ENCODE results near the gene SBF2.

SBF2 gene

DNA sequence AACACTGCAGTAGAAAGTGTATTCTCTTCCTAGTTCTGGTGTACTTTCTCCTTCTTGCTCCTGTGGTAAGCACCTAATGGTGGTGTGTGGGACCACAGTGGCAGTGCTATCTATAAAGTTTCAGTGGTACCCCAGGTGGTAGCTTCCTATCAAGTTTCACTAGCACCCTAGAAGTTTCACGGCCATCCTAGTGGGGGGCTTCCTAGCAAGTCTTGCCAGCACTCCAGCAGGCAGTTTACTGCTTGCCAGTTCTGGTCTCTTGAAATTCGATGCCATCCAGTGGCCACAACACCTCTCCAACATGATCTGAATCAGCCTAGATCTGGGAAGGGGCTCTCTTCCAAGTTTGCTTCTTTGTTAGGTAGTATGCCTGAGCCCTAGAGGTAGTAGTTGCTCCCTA is 400.5 kb downstream of the SBF2 start:
- no peak overlapping the region for H3K4me2 ChIP-seq (ENCODE audit: low read depth, low read length)
- no peaks in the 10 kb centered on the region for H3K27me3 ChIP-seq (replicated peaks; ENCODE audit: insufficient read depth, low read length)
- H3K9me3 ChIP-seq (replicated peaks; ENCODE audit: insufficient read depth, low read length) = no peaks in the 10 kb centered on the region
- TF ChIP-seq EZH2phosphoT487 (IDR thresholded peaks at IDR 0.05; ENCODE audit: low read length) (no peak), EZH2 (optimal IDR thresholded peaks at IDR 0.05; ENCODE audit: low read depth, low read length) (no peak)
- H3F3A ChIP-seq (ENCODE audit: insufficient read depth, low read length) = no peaks in the 10 kb centered on the region
- no peak overlapping the region for H2AFZ ChIP-seq (ENCODE audit: low read length)
- no peak overlapping the region for H3K4me3 ChIP-seq (ENCODE audit: low read length)
- H3K36me3 ChIP-seq (replicated peaks; ENCODE audit: insufficient read depth, low read length) = no peaks in the 10 kb centered on the region
- 0 out of 2 replicates have a peak, but pooled peaks cover 6% of the 10 kb centered on the region for H3K4me1 ChIP-seq (ENCODE audit: low read length)
- H3K27ac ChIP-seq (ENCODE audit: low read length) = no peak overlapping the region
- no peak for DNase-seq
- H3K9me2 ChIP-seq (replicated peaks; ENCODE audit: insufficient read depth, low read length) = no peaks in the 10 kb centered on the region
- H4K20me1 ChIP-seq (ENCODE audit: insufficient read depth, low read length) = no peaks in the 10 kb centered on the region
- no peaks in the 10 kb centered on the region for H3K79me2 ChIP-seq (ENCODE audit: low read length)
- no peak overlapping the region for H3K9ac ChIP-seq (ENCODE audit: low read length)

DNA sequence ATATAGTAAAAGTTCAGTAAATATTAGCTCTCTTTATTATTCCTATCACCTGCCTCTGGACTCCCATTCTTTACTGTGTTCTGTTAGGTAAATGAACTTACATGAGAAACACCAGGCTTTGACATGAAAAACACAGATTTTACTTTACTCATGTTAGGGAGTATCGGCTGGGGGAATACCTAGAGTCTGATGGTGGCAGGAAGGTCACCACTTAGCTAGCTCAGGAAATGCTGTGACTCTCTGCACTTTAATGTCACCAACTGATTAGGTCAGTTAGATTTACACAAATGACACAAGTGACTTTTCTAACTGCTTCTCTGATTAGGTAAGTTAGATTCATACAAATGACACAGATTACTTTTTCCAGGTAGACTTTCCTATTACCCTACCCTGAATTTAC is 405.1 kb downstream of the SBF2 start:
- Histone ChIP-seq H3K4me2 (ENCODE audit: low read depth, low read length) (no peak overlapping the region), H3K79me2 (ENCODE audit: low read length) (no peaks in the 10 kb centered on the region)

DNA sequence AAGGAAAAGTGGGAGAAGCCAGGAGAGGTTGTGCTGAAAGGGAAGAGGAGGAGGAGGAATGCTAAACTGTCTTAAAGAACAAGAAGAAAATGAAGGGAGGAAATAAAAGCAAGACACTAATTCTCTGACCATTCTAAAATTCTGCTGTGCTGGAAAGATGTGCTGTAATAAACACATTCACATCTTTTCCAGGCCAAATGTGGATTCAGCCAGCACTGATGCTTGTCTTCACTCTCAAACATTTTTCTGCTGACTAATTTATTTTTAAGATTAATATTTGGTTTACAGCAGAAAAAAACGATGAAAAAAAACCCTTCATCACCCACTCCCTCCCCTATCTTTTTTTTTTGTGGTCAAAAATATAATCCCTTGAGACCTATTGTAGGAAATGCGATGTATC is 406.5 kb downstream of the SBF2 start:
- H3K27ac ChIP-seq (ENCODE audit: low read length) = no peak overlapping the region
- H3K79me2 ChIP-seq (ENCODE audit: low read length) = no peaks in the 10 kb centered on the region
- no peak overlapping the region for H3K4me3 ChIP-seq (ENCODE audit: low read length)
- no peaks in the 10 kb centered on the region for H3K9me2 ChIP-seq (replicated peaks; ENCODE audit: insufficient read depth, low read length)
- no peaks in the 10 kb centered on the region for H3K27me3 ChIP-seq (replicated peaks; ENCODE audit: insufficient read depth, low read length)
- no peak overlapping the region for H2AFZ ChIP-seq (ENCODE audit: low read length)
- 0 out of 2 replicates have a peak, but pooled peaks cover 6% of the 10 kb centered on the region for H3K4me1 ChIP-seq (ENCODE audit: low read length)
- no peak for DNase-seq
- no peaks in the 10 kb centered on the region for H3K9me3 ChIP-seq (replicated peaks; ENCODE audit: insufficient read depth, low read length)
- H3K36me3 ChIP-seq (replicated peaks; ENCODE audit: insufficient read depth, low read length) = no peaks in the 10 kb centered on the region
- no peak overlapping the region for H3K9ac ChIP-seq (ENCODE audit: low read length)
- TF ChIP-seq EZH2phosphoT487 (IDR thresholded peaks at IDR 0.05; ENCODE audit: low read length) = no peak
- TF ChIP-seq, protein P1, sequence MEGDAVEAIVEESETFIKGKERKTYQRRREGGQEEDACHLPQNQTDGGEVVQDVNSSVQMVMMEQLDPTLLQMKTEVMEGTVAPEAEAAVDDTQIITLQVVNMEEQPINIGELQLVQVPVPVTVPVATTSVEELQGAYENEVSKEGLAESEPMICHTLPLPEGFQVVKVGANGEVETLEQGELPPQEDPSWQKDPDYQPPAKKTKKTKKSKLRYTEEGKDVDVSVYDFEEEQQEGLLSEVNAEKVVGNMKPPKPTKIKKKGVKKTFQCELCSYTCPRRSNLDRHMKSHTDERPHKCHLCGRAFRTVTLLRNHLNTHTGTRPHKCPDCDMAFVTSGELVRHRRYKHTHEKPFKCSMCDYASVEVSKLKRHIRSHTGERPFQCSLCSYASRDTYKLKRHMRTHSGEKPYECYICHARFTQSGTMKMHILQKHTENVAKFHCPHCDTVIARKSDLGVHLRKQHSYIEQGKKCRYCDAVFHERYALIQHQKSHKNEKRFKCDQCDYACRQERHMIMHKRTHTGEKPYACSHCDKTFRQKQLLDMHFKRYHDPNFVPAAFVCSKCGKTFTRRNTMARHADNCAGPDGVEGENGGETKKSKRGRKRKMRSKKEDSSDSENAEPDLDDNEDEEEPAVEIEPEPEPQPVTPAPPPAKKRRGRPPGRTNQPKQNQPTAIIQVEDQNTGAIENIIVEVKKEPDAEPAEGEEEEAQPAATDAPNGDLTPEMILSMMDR (IDR thresholded peaks at IDR 0.05; ENCODE audit: low read length) = no peak
- TF ChIP-seq EZH2 (optimal IDR thresholded peaks at IDR 0.05; ENCODE audit: low read depth, low read length) = no peak
- no peaks in the 10 kb centered on the region for H3F3A ChIP-seq (ENCODE audit: insufficient read depth, low read length)
- H3K4me2 ChIP-seq (ENCODE audit: low read depth, low read length) = no peak overlapping the region
- H4K20me1 ChIP-seq (ENCODE audit: insufficient read depth, low read length) = no peaks in the 10 kb centered on the region

More for the DNA sequence above, 405.1 kb downstream of the SBF2 start:
- Histone ChIP-seq H3K27ac (ENCODE audit: low read length) (no peak overlapping the region), H2AFZ (ENCODE audit: low read length) (no peak overlapping the region), H4K20me1 (ENCODE audit: insufficient read depth, low read length) (no peaks in the 10 kb centered on the region), H3K9me2 (replicated peaks; ENCODE audit: insufficient read depth, low read length) (no peaks in the 10 kb centered on the region), H3K36me3 (replicated peaks; ENCODE audit: insufficient read depth, low read length) (no peaks in the 10 kb centered on the region), H3F3A (ENCODE audit: insufficient read depth, low read length) (no peaks in the 10 kb centered on the region), H3K9me3 (replicated peaks; ENCODE audit: insufficient read depth, low read length) (no peaks in the 10 kb centered on the region), H3K27me3 (replicated peaks; ENCODE audit: insufficient read depth, low read length) (no peaks in the 10 kb centered on the region), H3K9ac (ENCODE audit: low read length) (no peak overlapping the region), H3K4me1 (ENCODE audit: low read length) (0 out of 2 replicates have a peak, but pooled peaks cover 6% of the 10 kb centered on the region), H3K4me3 (ENCODE audit: low read length) (no peak overlapping the region)
- TF ChIP-seq EZH2phosphoT487 (IDR thresholded peaks at IDR 0.05; ENCODE audit: low read length) (no peak), EZH2 (optimal IDR thresholded peaks at IDR 0.05; ENCODE audit: low read depth, low read length) (no peak)
- TF ChIP-seq, protein P1 (IDR thresholded peaks at IDR 0.05; ENCODE audit: low read length) = no peak
- no peak for DNase-seq

DNA sequence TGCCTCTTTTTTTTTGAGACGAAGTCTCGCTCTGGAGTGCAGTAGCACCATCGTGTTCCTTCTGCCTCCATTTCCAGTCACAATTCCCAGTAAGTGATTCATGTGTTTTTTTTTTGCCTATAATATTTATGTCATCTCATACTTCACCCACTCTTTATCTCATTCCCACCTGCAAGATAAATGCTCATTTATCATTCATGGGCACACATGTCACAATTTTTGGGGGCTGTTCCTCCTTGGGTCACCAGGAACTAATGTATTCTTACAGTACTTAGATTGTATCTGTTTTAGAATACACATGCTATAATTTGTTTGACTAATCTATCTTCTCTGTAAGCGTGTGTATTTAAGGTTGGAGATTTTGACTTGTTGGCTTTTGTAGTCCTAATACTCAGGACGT is 407.4 kb downstream of the SBF2 start:
- H3K4me1 ChIP-seq (ENCODE audit: low read length) = 0 out of 2 replicates have a peak, but pooled peaks cover 6% of the 10 kb centered on the region
- no peaks in the 10 kb centered on the region for H3F3A ChIP-seq (ENCODE audit: insufficient read depth, low read length)
- no peak overlapping the region for H3K4me3 ChIP-seq (ENCODE audit: low read length)
- TF ChIP-seq, protein P1 (IDR thresholded peaks at IDR 0.05; ENCODE audit: low read length) = no peak
- no peak for TF ChIP-seq EZH2 (optimal IDR thresholded peaks at IDR 0.05; ENCODE audit: low read depth, low read length)
- TF ChIP-seq EZH2phosphoT487 (IDR thresholded peaks at IDR 0.05; ENCODE audit: low read length) = no peak
- H3K27me3 ChIP-seq (replicated peaks; ENCODE audit: insufficient read depth, low read length) = no peaks in the 10 kb centered on the region
- no peak overlapping the region for H3K27ac ChIP-seq (ENCODE audit: low read length)
- H3K4me2 ChIP-seq (ENCODE audit: low read depth, low read length) = no peak overlapping the region
- no peak overlapping the region for H2AFZ ChIP-seq (ENCODE audit: low read length)
- no peaks in the 10 kb centered on the region for H3K9me3 ChIP-seq (replicated peaks; ENCODE audit: insufficient read depth, low read length)
- DNase-seq = no peak
- H3K79me2 ChIP-seq (ENCODE audit: low read length) = no peaks in the 10 kb centered on the region
- no peaks in the 10 kb centered on the region for H4K20me1 ChIP-seq (ENCODE audit: insufficient read depth, low read length)
- no peaks in the 10 kb centered on the region for H3K9me2 ChIP-seq (replicated peaks; ENCODE audit: insufficient read depth, low read length)
- H3K36me3 ChIP-seq (replicated peaks; ENCODE audit: insufficient read depth, low read length) = no peaks in the 10 kb centered on the region
- no peak overlapping the region for H3K9ac ChIP-seq (ENCODE audit: low read length)
